ENCODE results near the gene EPC2.

The EPC2 gene

DNA sequence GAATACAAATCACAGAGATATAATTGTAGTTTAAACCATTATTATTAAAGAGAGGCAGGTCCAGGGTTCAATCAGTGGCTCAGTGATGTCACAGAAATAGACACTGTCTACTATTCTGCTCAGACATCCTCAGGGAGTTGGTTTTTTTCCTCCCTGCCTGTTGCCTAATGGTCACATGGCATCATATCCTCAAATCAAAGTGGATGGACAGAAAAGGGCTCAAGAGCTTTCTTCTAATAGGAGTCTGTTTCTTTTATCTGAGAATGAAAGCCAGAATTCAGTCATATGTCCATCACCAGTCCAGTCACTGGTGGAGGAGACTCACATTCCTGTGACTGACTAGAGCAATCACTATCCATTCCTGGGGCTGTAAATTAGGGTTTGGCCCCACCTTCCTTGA, 27.9 kb upstream of the EPC2 start:
- no peak for TF ChIP-seq POLR2A (IDR thresholded peaks at IDR 0.05; ENCODE audit: extremely low read depth, insufficient read length)
- TF ChIP-seq, protein P1, sequence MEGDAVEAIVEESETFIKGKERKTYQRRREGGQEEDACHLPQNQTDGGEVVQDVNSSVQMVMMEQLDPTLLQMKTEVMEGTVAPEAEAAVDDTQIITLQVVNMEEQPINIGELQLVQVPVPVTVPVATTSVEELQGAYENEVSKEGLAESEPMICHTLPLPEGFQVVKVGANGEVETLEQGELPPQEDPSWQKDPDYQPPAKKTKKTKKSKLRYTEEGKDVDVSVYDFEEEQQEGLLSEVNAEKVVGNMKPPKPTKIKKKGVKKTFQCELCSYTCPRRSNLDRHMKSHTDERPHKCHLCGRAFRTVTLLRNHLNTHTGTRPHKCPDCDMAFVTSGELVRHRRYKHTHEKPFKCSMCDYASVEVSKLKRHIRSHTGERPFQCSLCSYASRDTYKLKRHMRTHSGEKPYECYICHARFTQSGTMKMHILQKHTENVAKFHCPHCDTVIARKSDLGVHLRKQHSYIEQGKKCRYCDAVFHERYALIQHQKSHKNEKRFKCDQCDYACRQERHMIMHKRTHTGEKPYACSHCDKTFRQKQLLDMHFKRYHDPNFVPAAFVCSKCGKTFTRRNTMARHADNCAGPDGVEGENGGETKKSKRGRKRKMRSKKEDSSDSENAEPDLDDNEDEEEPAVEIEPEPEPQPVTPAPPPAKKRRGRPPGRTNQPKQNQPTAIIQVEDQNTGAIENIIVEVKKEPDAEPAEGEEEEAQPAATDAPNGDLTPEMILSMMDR (IDR thresholded peaks at IDR 0.05; ENCODE audit: low read depth, low read length): no peak
- TF ChIP-seq, protein P2, sequence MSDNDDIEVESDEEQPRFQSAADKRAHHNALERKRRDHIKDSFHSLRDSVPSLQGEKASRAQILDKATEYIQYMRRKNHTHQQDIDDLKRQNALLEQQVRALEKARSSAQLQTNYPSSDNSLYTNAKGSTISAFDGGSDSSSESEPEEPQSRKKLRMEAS (IDR thresholded peaks at IDR 0.05; ENCODE audit: low read depth, low read length): no peak
- TF ChIP-seq MYC (IDR thresholded peaks at IDR 0.05; ENCODE audit: low read depth, low read length): no peak
- DNase-seq (ENCODE audit: low read depth): no peak
- H3K4me3 ChIP-seq (ENCODE audit: low read depth, low read length): no peak overlapping the region

DNA sequence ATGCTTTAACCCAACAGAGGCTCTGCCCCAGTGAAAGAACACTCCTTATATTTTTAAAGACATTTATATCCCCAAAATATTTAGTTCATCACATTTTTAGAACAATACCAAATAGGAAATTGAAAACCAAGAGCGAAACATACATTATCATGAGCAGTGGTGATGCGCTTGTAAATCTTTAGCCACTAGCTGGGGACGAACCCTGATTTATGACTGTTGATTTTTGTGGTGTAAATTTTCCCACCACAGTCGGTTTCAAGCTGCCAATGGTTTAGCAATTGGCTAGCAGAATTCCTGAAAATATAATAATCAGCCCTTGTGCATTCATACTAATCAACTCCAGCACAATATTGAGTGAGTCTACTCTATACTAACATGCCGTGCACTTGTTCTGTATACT, 27.3 kb upstream of the EPC2 start:
- H3K4me3 ChIP-seq (ENCODE audit: low read depth, low read length): no peak overlapping the region
- DNase-seq (ENCODE audit: low read depth): no peak
- TF ChIP-seq, protein P2 (IDR thresholded peaks at IDR 0.05; ENCODE audit: low read depth, low read length): no peak
- no peak for TF ChIP-seq MYC (IDR thresholded peaks at IDR 0.05; ENCODE audit: low read depth, low read length)
- TF ChIP-seq, protein P1 (IDR thresholded peaks at IDR 0.05; ENCODE audit: low read depth, low read length): no peak
- TF ChIP-seq POLR2A (IDR thresholded peaks at IDR 0.05; ENCODE audit: extremely low read depth, insufficient read length): no peak

DNA sequence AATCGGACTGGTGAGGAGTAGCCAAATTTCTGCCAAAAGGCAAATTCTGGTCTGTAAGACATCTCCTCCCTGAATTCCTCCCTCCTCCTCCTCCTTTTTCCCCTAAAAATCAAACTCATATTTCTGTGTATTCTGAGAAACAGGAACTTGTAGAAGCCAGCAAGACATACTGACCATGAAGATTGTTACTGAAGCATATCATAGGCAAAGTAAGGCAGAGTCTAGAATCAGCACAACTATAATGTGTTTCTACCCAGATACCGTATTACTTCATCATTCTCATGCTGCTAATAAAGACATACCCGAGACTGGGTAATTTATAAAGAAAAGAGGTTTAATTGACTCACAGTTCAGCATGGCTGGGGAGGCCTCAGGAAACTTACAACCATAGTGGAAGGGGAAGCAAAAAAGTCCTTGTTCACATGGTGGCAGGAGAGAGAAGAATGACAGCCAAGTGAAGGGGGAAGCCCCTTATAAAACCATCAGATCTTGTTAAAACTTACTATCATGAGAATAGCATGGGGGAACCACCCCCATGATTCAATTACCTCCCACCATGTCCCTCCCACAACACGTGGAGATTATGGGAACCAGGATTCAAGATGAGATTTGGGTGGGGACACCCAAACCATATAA, 24.9 kb upstream of the EPC2 start:
- no peak for DNase-seq (ENCODE audit: low read depth)
- TF ChIP-seq, protein P1 (IDR thresholded peaks at IDR 0.05; ENCODE audit: low read depth, low read length): no peak
- TF ChIP-seq, protein P2 (IDR thresholded peaks at IDR 0.05; ENCODE audit: low read depth, low read length): no peak
- no peak for TF ChIP-seq MYC (IDR thresholded peaks at IDR 0.05; ENCODE audit: low read depth, low read length)
- no peak for TF ChIP-seq POLR2A (IDR thresholded peaks at IDR 0.05; ENCODE audit: extremely low read depth, insufficient read length)

DNA sequence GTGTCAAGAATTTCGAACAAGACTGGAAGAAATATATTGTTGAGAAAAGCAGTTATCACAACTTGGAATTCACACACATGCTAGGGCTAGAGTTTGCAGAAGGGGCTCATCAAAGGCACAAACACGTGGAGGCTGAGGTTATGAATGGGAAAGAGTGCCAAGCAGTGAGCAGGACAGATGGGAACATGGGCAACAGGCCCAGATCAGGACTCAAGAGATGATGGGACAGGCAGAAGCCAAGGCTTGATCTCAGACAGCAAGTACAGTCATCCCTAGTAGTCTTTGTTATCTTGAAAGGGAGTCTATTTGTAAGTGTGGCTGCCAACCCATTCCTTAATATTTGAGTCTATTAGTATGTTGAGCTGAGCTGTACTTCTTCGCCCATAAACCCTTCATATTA, 22.2 kb upstream of the EPC2 start:
- TF ChIP-seq, protein P1 (IDR thresholded peaks at IDR 0.05; ENCODE audit: low read depth, low read length): no peak
- TF ChIP-seq, protein P2 (IDR thresholded peaks at IDR 0.05; ENCODE audit: low read depth, low read length): no peak
- TF ChIP-seq MYC (IDR thresholded peaks at IDR 0.05; ENCODE audit: low read depth, low read length) (no peak), POLR2A (IDR thresholded peaks at IDR 0.05; ENCODE audit: extremely low read depth, insufficient read length) (no peak)
- no peak overlapping the region for H3K4me3 ChIP-seq (ENCODE audit: low read depth, low read length)
- DNase-seq (ENCODE audit: low read depth): no peak

More for the DNA sequence above, 24.9 kb upstream of the EPC2 start:
- no peak overlapping the region for H3K4me3 ChIP-seq (ENCODE audit: low read depth, low read length)

DNA sequence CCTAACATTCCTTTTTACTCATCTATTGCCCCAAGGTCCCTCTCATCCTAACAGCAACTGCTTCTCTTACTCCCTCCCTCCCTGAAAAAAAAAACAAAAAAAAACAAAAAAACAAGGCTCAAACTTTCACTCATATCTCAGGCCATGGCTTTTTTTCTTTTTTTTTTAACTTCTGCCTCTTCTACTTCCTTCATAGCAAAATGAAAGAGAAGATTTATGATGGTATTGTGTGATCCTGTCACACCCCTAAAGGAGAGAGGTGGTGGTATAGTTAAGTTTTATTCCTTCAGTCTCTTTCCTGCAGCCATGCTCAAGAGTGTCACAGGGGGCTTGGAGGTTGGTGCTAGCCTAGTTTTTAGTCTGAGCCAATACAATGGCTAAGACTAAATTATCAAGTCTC, 21.5 kb upstream of the EPC2 start:
- no peak for DNase-seq (ENCODE audit: low read depth)
- no peak for TF ChIP-seq MYC (IDR thresholded peaks at IDR 0.05; ENCODE audit: low read depth, low read length)
- TF ChIP-seq, protein P1 (IDR thresholded peaks at IDR 0.05; ENCODE audit: low read depth, low read length): no peak
- no peak for TF ChIP-seq POLR2A (IDR thresholded peaks at IDR 0.05; ENCODE audit: extremely low read depth, insufficient read length)
- TF ChIP-seq, protein P2 (IDR thresholded peaks at IDR 0.05; ENCODE audit: low read depth, low read length): no peak
- H3K4me3 ChIP-seq (ENCODE audit: low read depth, low read length): no peak overlapping the region
